ENCODE data around the gene RFC5.
"Not testable (repeated sequence)": the region's sequence is repeated elsewhere in the genome, so short reads cannot be mapped to it uniquely, and the experiment has no call there.

Gene RFC5

DNA sequence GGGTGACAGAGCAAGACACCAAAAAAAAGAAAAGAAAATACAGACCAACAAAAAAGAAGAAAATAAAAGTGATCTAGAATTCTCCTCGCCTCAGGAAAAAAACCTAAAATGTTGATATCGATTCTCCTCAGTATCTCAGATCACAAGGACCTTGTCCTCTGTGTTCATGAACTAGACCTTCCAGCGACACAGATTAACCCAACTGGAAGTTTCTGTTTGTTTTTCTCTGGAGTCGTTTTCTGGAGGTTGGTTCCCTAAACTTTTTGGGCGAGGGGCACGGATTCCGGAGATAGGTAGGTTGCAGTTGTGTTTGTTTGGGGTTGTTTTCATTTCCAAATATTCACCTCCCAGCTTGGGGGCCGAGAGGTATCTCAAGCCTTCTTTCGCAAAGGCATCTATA, 559 bp upstream of the RFC5 start:
- no peak for FAIRE-seq

DNA sequence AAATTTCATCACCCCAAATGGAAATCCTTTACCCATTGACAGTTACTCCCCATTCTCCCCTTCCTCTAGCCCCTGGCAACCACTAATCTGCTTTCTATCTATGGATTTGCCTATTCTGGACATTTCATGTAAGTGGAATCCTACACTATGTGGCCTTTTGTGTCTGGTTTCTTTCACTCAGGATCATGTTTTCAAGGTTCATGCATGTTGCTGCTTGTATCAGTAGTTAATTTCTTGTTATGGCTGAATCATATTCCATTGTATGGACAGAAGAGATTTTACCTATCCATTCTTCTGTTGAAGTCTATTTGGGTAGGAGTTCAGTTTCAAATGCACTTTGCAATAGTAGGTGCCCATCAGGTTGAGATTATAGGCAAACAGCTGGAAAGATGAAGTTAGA, 1.4 kb downstream of the RFC5 start:
- no peak for FAIRE-seq

DNA sequence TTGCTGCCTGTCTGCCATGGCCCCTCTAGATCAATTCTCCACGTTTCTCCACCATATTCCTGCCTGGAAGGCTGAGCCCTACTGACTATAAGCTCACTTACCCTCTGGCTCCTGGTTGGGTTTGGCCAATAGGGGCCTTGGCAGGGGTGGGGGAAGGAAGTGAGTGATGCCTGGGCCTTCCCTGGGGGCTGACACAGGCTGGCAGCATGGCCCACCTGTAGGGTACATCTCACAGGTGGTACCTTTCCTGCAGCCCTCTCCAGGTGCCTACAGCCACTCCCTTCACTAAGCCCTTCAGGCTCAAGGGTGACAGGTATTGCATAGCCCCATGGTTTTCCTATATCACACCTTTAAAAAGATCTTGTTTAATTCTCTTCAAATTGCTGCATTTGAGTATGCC, 3.5 kb downstream of the RFC5 start:
- no peak for FAIRE-seq

DNA sequence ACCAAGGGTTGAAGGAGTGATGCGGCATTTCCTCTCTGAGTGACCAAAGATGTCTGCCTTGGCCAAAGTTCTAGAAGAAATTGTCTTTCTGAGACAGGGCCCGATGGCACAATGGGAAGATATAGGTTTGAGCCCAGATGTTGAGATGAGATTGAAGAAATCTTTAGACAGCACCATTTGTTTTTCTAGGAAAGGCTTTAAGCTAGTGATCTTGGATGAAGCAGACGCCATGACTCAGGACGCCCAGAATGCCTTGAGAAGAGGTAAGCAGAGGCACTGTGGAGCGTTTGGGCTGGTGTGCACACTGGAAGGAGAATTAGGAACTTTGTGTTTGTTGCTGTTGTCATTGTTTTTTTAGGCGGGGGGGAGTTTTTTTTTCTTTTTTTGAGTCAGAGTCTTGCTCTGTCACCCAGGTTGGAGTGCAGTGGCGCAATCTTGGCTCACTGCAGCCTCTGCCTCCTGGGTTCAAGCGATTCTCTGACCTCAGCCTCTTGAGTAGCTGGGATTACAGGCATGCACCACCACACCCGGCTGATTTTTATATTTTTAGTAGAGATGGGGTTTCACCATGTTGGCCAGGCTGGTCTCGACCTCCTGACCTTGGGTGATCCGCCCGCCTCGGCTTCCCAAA, 5.7 kb downstream of the RFC5 start:
- FAIRE-seq, result not testable (repeated sequence)

DNA sequence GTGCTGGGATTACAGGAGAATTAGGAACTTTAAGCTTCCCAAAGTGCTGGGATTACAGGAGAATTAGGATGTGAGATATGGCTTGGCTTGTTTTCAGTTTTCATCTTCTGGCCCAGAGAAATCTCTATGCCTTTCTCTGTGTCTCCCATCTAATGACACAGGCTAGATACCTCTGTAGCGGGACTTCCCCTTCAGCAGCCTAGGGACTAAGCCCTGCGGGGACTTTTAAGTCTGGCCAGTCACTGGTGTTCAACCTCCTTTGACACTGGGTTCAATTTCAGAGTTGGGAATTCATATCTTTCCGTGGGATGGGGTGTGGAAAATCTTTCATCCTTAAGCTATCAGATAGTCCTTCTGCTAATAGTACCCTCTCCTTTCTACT, 6.2 kb downstream of the RFC5 start:
- no peak for FAIRE-seq

DNA sequence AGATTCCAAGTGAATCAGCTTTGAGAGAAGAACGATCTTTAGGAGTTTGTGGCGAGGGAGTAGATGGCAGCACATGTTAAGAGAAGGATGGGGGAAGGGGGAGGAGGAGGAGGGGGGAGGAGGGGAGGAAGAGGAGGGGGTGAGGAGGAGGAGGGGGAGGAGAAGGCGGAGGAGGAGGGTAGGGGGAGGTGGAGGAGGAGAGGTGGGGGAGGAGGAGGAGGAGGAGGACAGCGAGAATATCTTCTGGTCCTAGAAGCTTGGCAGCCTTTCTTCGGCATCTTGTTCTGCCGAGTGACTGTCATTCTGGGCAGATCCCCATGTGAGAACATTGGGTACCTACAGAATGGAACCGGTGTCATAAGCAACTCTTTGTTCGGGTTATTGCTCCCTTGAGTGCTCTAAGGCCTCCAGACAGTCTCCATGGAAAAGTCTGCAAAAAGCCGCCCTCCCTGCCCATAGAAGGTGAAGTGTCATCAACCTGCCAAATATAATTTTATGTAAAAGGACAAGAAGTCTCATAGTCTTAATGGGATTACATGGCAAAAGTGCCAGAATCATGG, 6.9 kb downstream of the RFC5 start:
- FAIRE-seq, result no peak

DNA sequence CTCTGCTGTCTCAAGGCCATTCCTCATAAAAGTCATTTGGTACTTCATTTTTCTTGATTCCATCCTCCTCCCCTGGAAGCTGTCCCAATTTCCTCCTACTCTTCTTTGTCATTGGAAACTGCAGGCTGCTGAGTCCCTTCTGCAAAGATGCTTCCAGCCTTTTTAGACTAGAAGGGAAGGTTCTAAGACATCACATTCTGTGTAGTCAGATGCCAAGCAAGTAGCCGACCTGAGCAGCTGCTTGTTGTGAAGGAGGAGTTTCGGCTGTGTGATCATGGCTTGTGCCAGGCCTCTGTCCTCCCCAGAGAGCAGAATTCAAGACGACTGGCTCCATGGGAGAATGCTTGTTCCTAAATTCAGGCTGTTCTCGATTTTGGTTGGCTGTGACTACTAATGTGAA, 8.7 kb downstream of the RFC5 start:
- no peak for FAIRE-seq

DNA sequence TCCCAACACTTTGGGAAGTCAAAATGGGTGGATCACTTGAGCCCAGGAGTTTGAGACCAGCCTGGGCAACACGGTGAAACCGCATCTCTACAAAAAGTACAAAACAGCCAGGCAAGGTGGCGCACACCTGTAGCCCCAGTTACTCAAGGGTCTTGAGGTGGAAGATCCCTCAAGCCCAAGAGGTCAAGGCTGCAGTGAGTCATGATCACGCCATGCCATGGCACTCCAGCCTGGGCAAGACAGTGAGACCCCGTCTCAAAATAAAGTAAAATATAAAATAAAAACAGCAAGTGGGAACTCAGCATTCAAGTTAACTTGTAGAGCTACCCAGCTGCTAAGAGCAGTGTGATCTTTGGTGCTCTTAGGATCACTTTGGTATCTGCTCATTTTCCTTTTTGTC, 12.7 kb downstream of the RFC5 start:
- FAIRE-seq, result no peak

DNA sequence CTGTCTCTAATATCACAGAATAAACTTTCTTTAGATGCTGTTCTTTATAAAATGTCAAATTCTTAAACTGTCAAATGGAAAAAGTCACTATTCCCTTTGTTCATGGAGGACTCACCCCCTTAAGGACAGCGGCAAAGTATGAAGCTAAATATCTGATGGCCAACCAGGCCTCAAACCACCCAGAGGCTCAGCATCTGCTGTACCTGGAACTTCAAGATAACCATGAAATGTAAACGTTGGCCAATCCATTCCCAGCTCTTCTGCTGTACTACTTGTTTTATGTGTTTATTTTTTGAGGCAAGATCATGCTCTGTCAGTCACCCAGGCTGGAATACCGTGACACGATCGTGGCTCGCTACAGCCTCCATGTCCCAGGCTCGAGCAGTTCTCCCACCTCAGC, 15.7 kb downstream of the RFC5 start:
- no peak for FAIRE-seq

DNA sequence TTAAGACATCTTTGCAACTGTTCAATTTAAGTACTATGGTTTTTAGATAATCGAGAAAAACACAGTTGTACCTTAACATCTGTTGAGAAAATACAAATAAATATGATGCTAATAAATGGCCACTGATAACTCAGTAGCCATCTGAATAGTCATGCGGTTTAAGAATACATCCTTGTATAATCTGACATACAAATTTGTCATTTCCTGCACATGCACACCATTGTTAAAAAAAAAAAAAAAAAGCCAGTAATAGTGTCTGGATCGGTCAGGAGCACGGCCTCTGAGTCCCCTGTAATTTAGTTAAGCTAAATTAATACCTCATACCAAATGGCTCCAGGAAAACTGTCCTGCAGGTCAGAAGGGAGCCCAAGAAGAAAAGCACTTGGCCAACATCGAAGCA, 16.8 kb downstream of the RFC5 start:
- no peak for FAIRE-seq

DNA sequence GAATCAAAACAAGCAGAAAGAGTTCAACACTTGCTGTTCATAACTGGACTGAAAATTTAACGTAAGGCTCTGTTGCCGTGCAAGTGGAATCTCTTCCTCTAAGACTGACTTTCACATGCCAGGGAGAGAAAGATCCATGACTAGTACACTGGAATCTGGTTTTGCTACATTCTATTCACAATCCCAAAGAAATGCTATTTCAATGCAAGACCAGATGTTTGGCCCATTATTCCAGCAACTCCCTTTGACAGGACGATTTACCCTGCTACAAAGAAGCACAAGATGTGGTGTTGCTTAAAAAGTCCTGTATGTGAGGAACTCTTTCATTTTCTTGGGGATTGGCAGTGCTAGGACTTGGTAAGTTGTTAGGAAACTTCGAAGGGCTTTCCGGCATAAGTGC, 17.4 kb downstream of the RFC5 start:
- no peak for FAIRE-seq

DNA sequence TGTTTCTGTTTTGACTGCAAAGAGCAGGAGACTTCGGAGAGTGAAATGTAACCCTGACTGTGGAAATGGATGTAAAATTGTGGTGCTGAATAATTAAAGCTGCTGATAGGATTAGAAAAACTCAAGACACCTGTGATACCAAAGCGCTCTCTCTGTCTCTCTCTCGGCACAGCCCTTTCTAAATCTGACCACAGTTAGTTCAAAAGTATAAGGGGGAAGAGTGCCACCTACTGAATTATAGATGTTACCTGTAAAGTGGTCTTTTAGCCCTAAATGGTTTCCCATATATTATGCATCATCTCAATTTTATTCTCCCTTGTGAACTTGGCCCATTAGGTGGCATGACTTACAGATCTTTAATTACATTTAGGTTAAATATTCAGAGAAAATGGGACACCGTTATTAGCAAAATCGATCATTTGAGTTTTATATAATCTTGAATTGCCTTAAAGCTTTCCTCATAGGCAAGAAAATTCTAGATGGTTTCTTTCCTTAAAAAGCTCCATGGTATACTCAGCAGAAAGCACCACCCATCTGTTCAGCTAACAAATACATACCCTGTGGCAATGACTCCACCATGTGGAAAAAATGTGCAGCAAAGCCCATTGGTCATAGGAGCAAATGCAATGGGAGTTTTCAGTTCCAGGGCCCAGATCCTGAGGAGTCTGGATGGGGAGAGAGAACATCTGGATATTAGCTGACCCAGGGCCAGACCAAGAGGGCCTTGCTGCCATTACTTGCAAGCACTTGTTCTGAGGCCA, 18.1 kb downstream of the RFC5 start:
- no peak for FAIRE-seq

DNA sequence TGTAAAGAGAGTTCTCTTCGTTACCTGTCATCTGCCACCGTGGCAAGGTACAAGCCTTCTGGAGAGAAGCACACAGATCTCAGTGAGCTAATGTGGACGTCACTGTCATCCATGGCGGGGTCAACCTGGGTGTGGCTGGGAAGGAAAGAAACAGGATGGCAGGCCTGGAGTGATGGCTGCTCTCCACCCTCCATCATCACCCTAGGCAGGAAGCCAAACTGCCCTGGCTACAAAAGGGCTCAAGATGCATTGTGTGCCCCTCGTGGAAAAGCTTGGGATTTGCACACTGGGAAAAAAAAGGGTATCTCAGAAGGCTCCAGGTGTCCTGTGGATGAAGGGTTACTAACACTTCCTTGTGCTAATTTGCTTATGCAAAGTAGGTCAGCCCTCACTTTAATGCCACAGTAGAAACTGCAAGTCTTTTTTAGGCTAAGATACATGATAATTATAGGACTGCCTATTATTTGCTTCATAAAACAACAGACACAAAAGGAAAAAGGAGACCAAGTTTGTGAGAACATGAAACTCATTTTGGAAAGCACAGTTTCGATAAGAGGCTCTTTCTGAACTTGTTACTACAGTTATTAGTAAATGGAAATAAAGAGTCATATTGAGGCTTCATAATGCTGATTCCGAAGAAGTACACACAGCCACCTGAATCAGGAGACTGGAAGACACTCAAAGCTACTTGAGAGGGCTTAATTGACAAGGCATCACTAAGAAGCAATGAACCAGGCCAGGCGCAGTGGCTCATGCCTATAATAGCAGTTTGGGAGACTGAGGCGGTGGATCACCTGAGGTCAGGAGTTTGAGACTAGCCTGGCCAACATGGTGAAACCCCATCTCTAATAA, 18.9 kb downstream of the RFC5 start:
- FAIRE-seq, result no peak

DNA sequence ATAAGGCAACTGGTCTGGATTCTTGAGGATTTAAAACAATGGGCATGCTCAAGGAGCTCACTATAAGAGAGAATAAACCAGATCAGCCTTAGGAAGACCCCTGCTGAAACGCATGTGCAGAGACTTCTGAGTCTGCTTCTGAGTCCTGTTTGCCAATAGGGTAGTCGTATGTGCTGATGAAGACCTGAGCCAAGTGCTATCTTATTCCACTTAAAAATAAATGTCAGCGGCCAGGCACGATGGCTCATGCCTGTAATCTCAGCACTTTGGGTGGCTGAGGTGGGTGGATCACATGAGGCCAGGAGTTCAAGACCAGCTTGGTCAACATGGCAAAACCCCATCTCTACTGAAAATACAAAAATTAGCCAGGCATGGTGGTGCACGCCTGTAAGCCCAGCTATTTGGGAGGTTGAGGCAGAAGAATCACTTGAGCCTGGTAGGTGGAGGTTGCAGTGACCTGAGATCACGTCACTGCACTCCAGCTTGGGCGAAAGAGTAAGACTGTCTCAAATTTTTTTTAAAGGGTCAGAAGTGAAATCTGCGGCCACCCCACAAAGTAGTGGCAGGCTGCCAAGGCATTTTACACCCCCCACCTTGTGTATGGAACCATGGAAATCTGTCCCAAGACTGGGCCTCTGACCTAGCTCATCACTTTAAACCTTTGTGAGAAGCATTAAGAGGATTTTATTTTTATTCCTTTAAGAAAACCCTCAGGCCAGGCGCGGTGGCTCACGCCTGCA, 20.3 kb downstream of the RFC5 start:
- no peak for FAIRE-seq

DNA sequence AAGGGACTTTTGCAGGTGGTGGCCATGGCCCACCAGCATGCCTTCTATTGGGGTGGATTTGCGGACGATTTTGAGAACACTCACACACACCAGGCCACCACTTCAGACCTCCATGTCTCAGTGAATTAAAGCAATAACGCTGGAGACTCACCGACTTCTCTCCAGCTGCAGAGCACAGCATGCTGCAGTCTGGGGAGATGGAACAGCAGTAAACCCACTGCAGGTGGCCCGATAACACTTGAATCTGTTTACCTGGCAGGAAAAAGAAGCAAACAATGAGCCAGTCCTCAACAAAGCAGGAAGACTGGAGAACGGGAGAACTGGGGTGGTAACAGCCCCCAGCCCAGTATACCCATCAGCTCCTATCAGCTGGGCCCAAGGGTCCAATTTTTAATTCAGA, 21.6 kb downstream of the RFC5 start:
- FAIRE-seq, result no peak

DNA sequence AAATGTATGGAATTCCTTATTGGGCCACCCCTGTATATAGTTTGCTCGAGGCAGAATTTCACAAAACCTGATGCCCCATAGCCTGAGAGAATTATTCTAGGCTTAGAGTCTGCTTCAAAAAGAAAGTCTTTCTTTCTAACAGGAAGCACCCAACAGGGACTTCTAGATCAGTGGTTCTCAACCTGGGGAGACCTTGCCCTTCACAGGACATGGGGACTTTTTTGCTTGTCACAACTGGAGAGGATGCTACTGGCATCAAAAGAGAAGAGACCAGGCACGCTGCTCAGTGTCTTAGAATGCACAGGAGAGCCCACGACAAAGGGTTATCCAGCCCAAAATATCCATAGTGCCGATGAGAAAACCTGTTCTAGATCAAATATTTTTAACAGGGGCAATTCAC, 25.6 kb downstream of the RFC5 start:
- FAIRE-seq, result no peak

DNA sequence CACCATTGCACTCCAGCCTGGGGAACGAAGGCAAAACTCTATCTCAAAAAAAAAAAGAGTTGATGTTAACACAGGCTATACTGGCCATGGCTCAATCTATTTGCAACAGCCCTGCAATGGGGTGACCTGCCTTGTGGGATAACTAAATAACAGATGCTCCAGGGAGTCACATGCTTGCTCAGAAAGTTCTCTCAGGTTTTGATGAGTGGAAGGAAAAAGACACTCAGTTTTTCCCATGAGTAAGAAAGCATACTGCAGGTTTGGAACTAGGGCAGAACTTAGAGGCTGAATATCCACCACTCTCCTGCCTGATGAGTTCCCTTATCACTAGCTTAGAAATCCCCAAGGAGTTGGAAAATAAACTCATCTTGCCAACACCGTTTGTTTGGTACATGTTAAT, 27.6 kb downstream of the RFC5 start:
- no peak for FAIRE-seq

DNA sequence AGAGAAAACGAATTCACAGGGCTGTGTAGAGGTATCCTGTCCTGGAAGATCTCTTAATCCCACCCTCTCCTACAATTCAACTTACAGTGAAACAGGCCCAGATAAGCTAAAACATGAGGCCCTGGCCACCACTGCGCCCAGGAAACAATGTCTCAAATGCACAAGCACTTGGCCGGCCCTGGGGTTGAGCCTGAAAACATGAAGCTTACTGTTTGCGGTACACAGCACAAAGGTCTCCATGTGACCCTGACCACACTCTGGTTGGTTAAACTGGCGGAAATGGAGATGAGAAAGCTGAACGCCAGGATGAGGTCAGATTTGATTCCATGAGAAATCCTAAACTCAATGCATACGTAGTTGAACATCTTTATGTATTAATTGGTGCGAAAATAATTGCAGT, 28.1 kb downstream of the RFC5 start:
- FAIRE-seq, result no peak

DNA sequence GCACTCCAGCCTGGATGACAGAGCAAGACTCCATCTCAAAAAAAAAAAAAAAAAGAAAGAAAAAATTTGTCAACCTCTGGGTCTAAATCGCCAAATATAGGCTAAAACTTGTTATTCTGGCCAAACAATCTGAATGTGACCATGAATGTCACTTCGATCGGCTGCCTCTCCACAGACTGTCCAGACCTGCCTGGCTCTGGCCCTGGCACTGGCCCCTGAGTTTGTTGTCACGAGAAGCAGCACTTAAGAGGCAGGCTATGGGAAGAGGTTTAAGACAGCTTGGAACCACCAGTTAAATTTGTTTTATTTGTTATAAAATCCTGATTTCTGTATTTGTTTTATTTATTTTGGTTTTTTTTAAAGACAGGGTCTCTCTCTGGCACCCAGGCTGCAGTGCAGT, 29.9 kb downstream of the RFC5 start:
- no peak for FAIRE-seq

DNA sequence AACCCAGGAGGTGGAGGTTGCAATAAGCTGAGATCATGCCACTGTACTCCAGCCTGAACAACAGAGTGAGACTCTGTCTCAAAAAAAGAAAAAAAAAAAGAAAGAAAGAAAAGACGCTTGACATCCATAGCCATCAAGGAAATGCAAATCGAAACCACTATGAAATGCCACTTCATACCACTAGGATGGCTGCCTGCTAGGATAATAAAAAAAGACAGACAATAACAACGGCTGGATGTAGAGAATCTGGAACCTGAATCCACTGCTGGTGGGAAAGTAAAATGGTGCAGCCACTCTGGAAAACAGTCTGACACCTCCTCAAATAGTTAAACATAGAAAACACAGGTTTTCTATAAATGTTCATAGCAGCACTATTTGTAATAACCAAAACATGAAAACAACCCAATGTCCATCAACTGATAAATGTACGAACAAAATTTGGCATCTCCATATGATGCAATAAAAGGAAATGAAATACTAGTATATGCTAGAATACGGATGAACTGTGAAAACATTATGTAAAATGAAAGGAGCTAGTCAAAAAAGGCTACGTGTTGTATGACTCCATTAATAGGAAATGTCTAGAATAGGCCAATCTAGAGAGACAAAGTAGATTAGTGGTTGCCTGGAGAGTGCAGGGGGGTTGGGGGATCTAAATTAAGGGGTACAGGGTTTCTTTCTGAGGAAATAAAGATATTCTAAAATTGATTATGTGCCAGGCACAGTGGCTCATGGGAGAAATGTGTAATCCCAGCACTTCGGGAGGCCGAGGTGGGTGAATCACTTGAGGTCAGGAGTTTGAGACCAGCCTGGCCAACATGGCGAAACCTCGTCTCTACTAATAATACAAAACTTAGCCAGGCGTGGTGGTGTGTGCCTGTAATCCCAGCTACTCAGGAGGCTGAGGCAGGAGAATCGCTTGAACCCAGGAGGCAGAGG, 34.7 kb downstream of the RFC5 start:
- no peak for FAIRE-seq

DNA sequence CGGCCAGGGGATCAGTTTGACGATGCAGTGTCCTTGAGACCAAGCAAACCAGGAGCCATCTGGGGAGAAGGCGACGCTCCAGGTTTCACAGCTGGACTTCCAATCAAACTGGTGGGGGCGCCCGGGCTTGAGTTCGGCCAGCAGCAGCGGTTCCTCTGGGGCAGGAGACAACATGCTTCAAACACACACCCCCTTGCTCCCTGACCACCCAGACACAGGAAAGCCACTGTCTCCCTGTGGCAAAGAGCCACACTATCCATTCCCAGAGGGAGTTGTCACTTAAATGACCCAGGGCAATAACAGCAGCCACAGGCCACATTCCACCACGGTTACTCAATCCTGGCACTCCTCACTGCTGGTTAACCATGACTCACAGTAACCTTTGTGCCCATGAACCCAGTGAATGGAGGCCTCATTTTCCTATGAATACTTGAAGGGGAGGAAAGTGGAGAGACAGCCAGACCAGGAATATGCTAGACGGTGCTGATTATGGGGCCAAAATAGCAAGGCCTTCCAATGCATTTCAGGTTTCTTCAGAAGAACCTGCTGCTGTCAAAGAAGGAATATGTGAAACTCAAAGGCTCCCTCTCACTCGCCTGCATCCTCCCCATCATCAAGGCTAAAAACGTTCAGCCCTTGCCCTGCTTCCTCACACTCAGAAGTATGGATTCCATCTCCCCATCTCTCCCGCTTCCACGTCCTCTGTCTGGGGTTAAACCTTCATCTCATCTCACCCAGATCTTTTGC, 36.0 kb downstream of the RFC5 start:
- no peak for FAIRE-seq
